H1 (cell line): ENCODE data around the gene KCNE1. TPM values are rescaled to one million over a fixed set of nuclear protein-coding genes. Genes with fewer than 3 reads are reported as not detected.

ENCODE experiments used
- CHD7 ChIP-seq: fragments of 300-600 bp; sonication (generic); IDR thresholded peaks from 2 replicates; pipeline ENCODE4 v1.7.1; 2012; ENCODE audit warnings: low read length, moderate library complexity, mild to moderate bottlenecking, inconsistent platforms; ENCODE audit not compliant: insufficient replicate concordance
- RAD21 ChIP-seq, 2 experiments: IDR thresholded peaks in 1 of 2; conservative IDR thresholded peaks in 1 of 2; 2 replicates each; pipeline ENCODE4 v1.6.1; 2011; ENCODE audit warnings: low read depth in 2 of 2, low read length in 2 of 2, improper control_type of control experiment in 1 of 2, inconsistent platforms in 1 of 2, mild to moderate bottlenecking in 1 of 2, moderate library complexity in 1 of 2
- TAF1 ChIP-seq: IDR thresholded peaks from 2 replicates; pipeline ENCODE4 v1.6.1; 2011; ENCODE audit warnings: mild to moderate bottlenecking, low read depth, low read length
- USF2 ChIP-seq: IDR thresholded peaks from 2 replicates; pipeline ENCODE4 v1.6.1; 2011; ENCODE audit warnings: low read length, improper control_type of control experiment
- YY1 ChIP-seq: IDR thresholded peaks from 2 replicates; pipeline ENCODE4 v1.6.1; 2011; ENCODE audit warnings: low read depth, mild to moderate bottlenecking, low read length
- polyA plus RNA-seq, 7 experiments: library from polyadenylated mRNA; depleted of rRNA in 3 of 7; stranded (reverse) in 5 of 7; unstranded in 2 of 7; fragments of >200 nt in 5 of 7; fragments of 200-250 nt in 2 of 7; gene quantifications; 1 replicate in 5 of 7; 2 replicates in 1 of 7; 4 replicates in 1 of 7; pipeline versions ENCODE4 v1.2.1 to v1.2.3, GENCODE V29; 2011 to 2013; ENCODE audit warnings: missing spikeins in 2 of 7, mixed read lengths in 2 of 7
- total RNA-seq: library from RNA; stranded (reverse); fragmentation: NEBNext Ultra II Directional; extraction: Animal tissue kit (Norgen Biotek cat#: 25700); gene quantifications from 2 replicates; pipeline ENCODE4 v1.2.1, GENCODE V29; 2021

The KCNE1 gene
- total and polyA plus RNA-seq, 2 of the 8 experiments (the other 6 are each of a cell fraction or from before 2014, with no cell fraction given): 0.08 to 0.28 TPM

GRCh38 chr21:34528131-34528561, 16.1 kb upstream of the KCNE1 start (continued):
- TF ChIP-seq TAF1 (no peak), USF2 (no peak), YY1 (no peak), CHD7 (no peak), RAD21 (IDR thresholded peaks at IDR 0.05 in 1 of 2, conservative IDR thresholded peaks at IDR 0.05 in 1 of 2; ENCODE audit: low read depth in 2 of 2, low read length in 2 of 2) (no peak)
